Osteocyte (in vitro differentiated cells): ENCODE results near the gene SERPINF2. TPM values are rescaled to one million over a fixed set of nuclear protein-coding genes. Genes with fewer than 3 reads are reported as not detected.

Experiments used
- DNase-seq: peaks from one replicate; pipeline ENCODE4 v3.0.0; 2021; ENCODE audit warnings: mixed read lengths; ENCODE audit not compliant: unreplicated experiment; ENCODE audit errors: extremely low spot score
- H3K27ac Mint-ChIP-seq: one replicate; pipeline ENCODE4 v1.8.0; 2021; ENCODE audit warnings: mild to moderate bottlenecking, mixed read lengths; ENCODE audit not compliant: unreplicated experiment
- H3K27me3 Mint-ChIP-seq: one replicate; pipeline ENCODE4 v1.8.0; 2021; ENCODE audit warnings: mixed read lengths; ENCODE audit not compliant: unreplicated experiment
- H3K36me3 Mint-ChIP-seq: one replicate; pipeline ENCODE4 v1.8.0; 2021; ENCODE audit warnings: mixed read lengths; ENCODE audit not compliant: unreplicated experiment
- H3K4me1 Mint-ChIP-seq: one replicate; pipeline ENCODE4 v1.8.0; 2021; ENCODE audit warnings: mixed read lengths; ENCODE audit not compliant: unreplicated experiment
- H3K4me3 Mint-ChIP-seq: one replicate; pipeline ENCODE4 v1.8.0; 2021; ENCODE audit warnings: mild to moderate bottlenecking, moderate library complexity, mixed read lengths; ENCODE audit not compliant: unreplicated experiment
- H3K9me3 Mint-ChIP-seq: one replicate; pipeline ENCODE4 v1.8.0; 2021; ENCODE audit warnings: mixed read lengths; ENCODE audit not compliant: unreplicated experiment
- total RNA-seq: library from RNA; stranded (reverse); gene quantifications from 2 replicates; pipeline ENCODE4 v1.2.1, GENCODE V29; 2021
- TF ChIP-seq, protein P1 (sequence below): fragments of 200-600 bp; sonication (generic); IDR thresholded peaks from 2 replicates; pipeline ENCODE4 v1.5.0; 2021; ENCODE audit warnings: antibody characterized with exemption, mild to moderate bottlenecking, moderate library complexity

The SERPINF2 gene
- total RNA-seq, 1 donor from 2014 or later = 0.38 TPM

DNA sequence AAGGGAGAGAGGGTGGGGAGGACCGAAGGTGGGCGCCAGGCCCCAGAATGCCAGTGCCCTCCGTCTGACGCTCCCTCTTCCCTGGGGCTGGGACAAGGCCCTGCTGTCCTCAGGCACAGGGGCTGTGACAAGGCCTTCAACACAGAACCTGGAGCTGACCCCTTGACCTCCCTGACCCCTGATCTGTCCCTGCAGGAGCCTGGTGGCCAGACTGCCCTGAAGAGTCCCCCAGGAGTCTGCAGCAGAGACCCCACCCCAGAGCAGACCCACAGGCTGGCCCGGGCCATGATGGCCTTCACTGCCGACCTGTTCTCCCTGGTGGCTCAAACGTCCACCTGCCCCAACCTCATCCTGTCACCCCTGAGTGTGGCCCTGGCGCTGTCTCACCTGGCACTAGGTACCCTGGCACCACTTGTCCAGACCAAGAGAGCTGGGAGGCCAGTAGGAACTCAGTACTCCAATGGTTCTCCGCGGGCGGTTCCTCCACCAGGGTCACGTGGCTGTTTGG, 2.9 kb downstream of the SERPINF2 start:
- peak; percentile 82 for DNase-seq
- H3K27ac Mint-ChIP-seq = no peak overlapping the region
- H3K9me3 Mint-ChIP-seq = no peaks in the 10 kb centered on the region
- no peaks in the 10 kb centered on the region for H3K36me3 Mint-ChIP-seq
- H3K4me3 Mint-ChIP-seq = no peak overlapping the region
- no peaks in the 10 kb centered on the region for H3K27me3 Mint-ChIP-seq
- H3K4me1 Mint-ChIP-seq = peaks cover 3% of the 10 kb centered on the region
- TF ChIP-seq, protein P1, sequence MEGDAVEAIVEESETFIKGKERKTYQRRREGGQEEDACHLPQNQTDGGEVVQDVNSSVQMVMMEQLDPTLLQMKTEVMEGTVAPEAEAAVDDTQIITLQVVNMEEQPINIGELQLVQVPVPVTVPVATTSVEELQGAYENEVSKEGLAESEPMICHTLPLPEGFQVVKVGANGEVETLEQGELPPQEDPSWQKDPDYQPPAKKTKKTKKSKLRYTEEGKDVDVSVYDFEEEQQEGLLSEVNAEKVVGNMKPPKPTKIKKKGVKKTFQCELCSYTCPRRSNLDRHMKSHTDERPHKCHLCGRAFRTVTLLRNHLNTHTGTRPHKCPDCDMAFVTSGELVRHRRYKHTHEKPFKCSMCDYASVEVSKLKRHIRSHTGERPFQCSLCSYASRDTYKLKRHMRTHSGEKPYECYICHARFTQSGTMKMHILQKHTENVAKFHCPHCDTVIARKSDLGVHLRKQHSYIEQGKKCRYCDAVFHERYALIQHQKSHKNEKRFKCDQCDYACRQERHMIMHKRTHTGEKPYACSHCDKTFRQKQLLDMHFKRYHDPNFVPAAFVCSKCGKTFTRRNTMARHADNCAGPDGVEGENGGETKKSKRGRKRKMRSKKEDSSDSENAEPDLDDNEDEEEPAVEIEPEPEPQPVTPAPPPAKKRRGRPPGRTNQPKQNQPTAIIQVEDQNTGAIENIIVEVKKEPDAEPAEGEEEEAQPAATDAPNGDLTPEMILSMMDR = no peak

DNA sequence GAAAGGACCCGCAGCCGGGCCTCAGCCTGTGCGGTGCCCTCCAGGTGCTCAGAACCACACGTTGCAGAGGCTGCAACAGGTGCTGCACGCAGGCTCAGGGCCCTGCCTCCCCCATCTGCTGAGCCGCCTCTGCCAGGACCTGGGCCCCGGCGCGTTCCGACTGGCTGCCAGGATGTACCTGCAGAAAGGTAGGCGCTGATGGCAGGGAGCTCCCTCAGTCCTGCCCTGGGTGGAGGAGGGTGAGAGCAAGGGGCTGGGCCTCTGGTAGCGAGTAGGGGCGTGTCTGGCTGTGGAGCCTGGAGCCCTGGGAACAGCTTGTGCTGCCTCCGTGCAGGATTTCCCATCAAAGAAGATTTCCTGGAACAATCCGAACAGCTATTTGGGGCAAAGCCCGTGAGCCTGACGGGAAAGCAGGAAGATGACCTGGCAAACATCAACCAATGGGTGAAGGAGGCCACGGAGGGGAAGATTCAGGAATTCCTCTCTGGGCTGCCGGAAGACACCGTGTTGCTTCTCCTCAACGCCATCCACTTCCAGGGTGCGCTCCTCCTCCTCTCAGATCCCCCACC, 4.4 kb downstream of the SERPINF2 start:
- H3K27ac Mint-ChIP-seq = no peak overlapping the region
- TF ChIP-seq, protein P1 = no peak
- H3K4me1 Mint-ChIP-seq = peaks cover 13% of the 10 kb centered on the region
- no peaks in the 10 kb centered on the region for H3K36me3 Mint-ChIP-seq
- H3K9me3 Mint-ChIP-seq = no peaks in the 10 kb centered on the region
- peak; percentile 81 for DNase-seq
- no peaks in the 10 kb centered on the region for H3K27me3 Mint-ChIP-seq
- H3K4me3 Mint-ChIP-seq = no peak overlapping the region

DNA sequence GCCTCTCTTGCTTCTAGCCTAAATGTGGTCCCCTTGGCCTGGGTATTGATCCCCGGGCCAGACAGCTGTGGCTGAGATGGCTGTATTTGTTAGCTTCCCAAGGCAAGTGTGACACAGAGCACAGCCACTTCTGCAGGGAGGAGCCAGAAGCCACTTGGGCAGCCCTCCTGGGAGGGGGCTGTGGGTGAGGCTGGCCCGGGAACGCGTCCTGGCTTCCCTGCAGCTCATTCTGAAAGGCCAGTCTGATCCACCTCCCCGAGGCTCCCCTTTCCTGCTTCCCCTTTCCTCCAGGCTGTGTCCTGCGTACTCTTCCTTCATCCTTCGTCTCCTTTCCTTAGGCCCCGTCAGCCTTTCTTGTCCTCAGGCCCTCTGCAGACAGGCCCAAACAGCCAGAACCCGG, 8.0 kb downstream of the SERPINF2 start:
- no peak for DNase-seq
- Mint-ChIP-seq H3K9me3 (no peaks in the 10 kb centered on the region), H3K4me3 (no peak overlapping the region), H3K4me1 (peaks cover 32% of the 10 kb centered on the region), H3K27me3 (no peaks in the 10 kb centered on the region), H3K27ac (no peak overlapping the region), H3K36me3 (no peaks in the 10 kb centered on the region)
- TF ChIP-seq, protein P1 = no peak

DNA sequence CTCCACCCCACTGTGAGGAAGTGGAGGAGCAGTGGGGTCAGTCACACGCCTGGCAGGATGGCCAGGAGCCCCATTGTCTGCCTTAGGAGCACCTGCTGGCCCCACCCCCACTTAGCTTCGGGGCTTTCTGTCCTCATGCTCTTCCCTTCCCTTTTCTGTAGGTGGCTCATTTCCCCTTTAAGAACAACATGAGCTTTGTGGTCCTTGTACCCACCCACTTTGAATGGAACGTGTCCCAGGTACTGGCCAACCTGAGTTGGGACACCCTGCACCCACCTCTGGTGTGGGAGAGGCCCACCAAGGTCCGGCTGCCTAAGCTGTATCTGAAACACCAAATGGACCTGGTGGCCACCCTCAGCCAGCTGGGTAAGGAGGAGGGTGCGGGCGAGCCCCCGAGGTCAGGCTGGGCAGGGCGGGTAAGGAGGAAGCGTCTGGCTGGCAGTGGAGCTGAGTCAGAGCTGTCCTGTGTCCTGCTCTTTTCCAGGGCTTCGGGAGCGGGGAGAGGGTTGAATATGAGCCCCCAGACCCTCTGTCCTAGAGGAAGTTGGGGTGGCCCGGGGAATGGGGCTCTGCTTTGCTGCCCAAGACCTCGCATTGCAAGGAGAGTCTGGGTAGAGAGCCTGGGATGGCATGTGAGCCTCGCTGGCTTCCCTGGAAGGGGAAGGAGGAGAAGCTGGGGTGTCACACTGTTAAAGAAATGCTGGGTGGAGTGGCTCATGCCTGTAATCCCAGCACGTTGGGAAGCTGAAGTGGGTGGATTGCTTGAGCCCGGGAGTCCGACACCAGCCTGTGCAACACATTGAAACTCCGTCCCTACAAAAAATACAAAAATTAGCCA, 10.0 kb downstream of the SERPINF2 start:
- H3K4me3 Mint-ChIP-seq = no peak overlapping the region
- H3K27ac Mint-ChIP-seq = peak overlapping the region; percentile 57
- no peaks in the 10 kb centered on the region for H3K9me3 Mint-ChIP-seq
- H3K27me3 Mint-ChIP-seq = no peaks in the 10 kb centered on the region
- no peaks in the 10 kb centered on the region for H3K36me3 Mint-ChIP-seq
- TF ChIP-seq, protein P1 = no peak
- peaks cover 36% of the 10 kb centered on the region for H3K4me1 Mint-ChIP-seq
- DNase-seq = no peak

DNA sequence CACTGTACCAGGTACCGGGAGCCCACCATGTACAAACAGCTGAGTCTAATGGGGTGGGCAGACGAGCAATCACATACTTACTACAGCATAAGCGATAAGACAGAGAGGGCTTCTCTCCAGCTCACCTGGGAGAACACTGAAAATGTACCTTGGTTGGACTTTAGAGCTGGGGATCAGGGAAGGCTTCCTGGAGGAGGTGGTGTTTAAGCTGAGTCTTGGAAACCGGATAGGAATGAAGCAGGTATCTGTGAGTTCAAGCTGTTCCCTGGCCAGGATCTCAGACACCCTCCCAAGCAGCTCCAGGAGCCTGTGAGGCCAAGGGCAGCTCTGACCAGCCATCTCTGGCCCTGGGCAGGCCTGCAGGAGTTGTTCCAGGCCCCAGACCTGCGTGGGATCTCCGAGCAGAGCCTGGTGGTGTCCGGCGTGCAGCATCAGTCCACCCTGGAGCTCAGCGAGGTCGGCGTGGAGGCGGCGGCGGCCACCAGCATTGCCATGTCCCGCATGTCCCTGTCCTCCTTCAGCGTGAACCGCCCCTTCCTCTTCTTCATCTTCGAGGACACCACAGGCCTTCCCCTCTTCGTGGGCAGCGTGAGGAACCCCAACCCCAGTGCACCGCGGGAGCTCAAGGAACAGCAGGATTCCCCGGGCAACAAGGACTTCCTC, 11.2 kb downstream of the SERPINF2 start:
- TF ChIP-seq, protein P1 = no peak

More for the DNA sequence above, 11.2 kb downstream of the SERPINF2 start:
- Mint-ChIP-seq H3K4me3 (no peak overlapping the region), H3K27ac (peak overlapping the region; percentile 18), H3K4me1 (peaks cover 36% of the 10 kb centered on the region), H3K9me3 (no peaks in the 10 kb centered on the region), H3K27me3 (no peaks in the 10 kb centered on the region), H3K36me3 (no peaks in the 10 kb centered on the region)
- no peak for DNase-seq
